K562 (cell line): ENCODE results near the gene PNPLA2. TPM values are rescaled to one million over a fixed set of nuclear protein-coding genes. Genes with fewer than 3 reads are reported as not detected.
A peak's percentile ranks its signal among the peaks of the same experiment; 100 is the strongest.

ENCODE experiments used
- AFF4 ChIP-seq: sonication (generic); formaldehyde crosslinking; IDR thresholded peaks from 2 replicates; pipeline ENCODE4 v1.8.0; 2023; ENCODE audit warnings: mild to moderate bottlenecking, missing genetic modification reagents
- BCL6 ChIP-seq: fragments of 250-450 bp; sonication (Bioruptor Pico); IDR thresholded peaks from 2 replicates; pipeline ENCODE4 v1.4.0; 2020
- EGR1 ChIP-seq: fragments of 450-650 bp; conservative IDR thresholded peaks from 2 replicates; pipeline ENCODE4 v1.6.1; 2017; ENCODE audit warnings: mild to moderate bottlenecking
- HCFC1 ChIP-seq: IDR thresholded peaks from 2 replicates; pipeline ENCODE4 v1.6.1; 2012; ENCODE audit warnings: low read depth, low read length, improper control_type of control experiment
- HNRNPH1 ChIP-seq: fragments of 200-400 bp; formaldehyde crosslinking; optimal IDR thresholded peaks from 2 replicates; pipeline ENCODE3; 2017; ENCODE audit warnings: low read depth, mild to moderate bottlenecking, low read length, moderate library complexity
- IFI16 ChIP-seq: fragments of 250-450 bp; sonication (Bioruptor Pico); IDR thresholded peaks from 2 replicates; pipeline ENCODE4 v2.1.2; 2022; ENCODE audit warnings: mild to moderate bottlenecking, inconsistent platforms
- MYC ChIP-seq, 2 experiments: fragments of 250-450 bp in 1 of 2; sonication (Bioruptor Pico) in 1 of 2; IDR thresholded peaks; 2 replicates each; pipeline versions ENCODE4 v1.5.1 to v1.6.1; 2012 to 2021; ENCODE audit warnings: low read depth in 2 of 2, borderline replicate concordance in 1 of 2, improper control_type of control experiment in 1 of 2, low read length in 1 of 2, mild to moderate bottlenecking in 1 of 2, moderate library complexity in 1 of 2
- NFYB ChIP-seq: IDR thresholded peaks from 2 replicates; pipeline ENCODE4 v1.6.1; 2011; ENCODE audit warnings: mild to moderate bottlenecking, moderate library complexity; ENCODE audit not compliant: insufficient read length; ENCODE audit errors: extremely low read depth
- PBX2 ChIP-seq, 2 experiments: IDR thresholded peaks in 1 of 2; conservative IDR thresholded peaks in 1 of 2; 2 replicates each; pipeline ENCODE4 v1.6.1; 2016; ENCODE audit warnings: low read depth in 2 of 2, mild to moderate bottlenecking in 1 of 2, missing compliant biosample characterization in 1 of 2, missing genetic modification characterization in 1 of 2, moderate library complexity in 1 of 2
- PHF8 ChIP-seq: fragments of 200-600 bp; sonication (generic); IDR thresholded peaks from 2 replicates; pipeline ENCODE4 v1.6.1; 2012; ENCODE audit warnings: mixed run types, mild to moderate bottlenecking, inconsistent platforms, low read length, moderate library complexity, borderline replicate concordance
- RB1 ChIP-seq: fragments of 450-650 bp; IDR thresholded peaks from 2 replicates; pipeline ENCODE4 v1.6.1; 2017; ENCODE audit warnings: low read depth, mild to moderate bottlenecking
- SETDB1 ChIP-seq: IDR thresholded peaks from one replicate; pipeline ENCODE4 v1.6.1; 2012; ENCODE audit warnings: low read length, control low read depth, inconsistent platforms
- SMAD4 ChIP-seq: fragments of 250-450 bp; sonication (Bioruptor Pico); conservative IDR thresholded peaks from 2 replicates; pipeline ENCODE4 v1.8.0; 2021; ENCODE audit warnings: inconsistent platforms, mild to moderate bottlenecking, moderate library complexity
- SMARCC2 ChIP-seq: fragments of 450-650 bp; IDR thresholded peaks from 2 replicates; pipeline ENCODE4 v1.6.1; 2017; ENCODE audit warnings: antibody characterized with exemption, moderate library complexity, mild to moderate bottlenecking, low read depth
- TAF7 ChIP-seq: fragments of 450-650 bp; IDR thresholded peaks from 2 replicates; pipeline ENCODE4 v1.6.1; 2016; ENCODE audit warnings: missing genetic modification characterization, missing compliant biosample characterization
- ZFP36 ChIP-seq: fragments of 150-350 bp; IDR thresholded peaks from 2 replicates; pipeline ENCODE4 v1.6.1; 2018; ENCODE audit warnings: low read length, low read depth; ENCODE audit not compliant: partially characterized antibody
- ZNF217 ChIP-seq: sonication (generic); formaldehyde crosslinking; IDR thresholded peaks from 2 replicates; pipeline ENCODE4 v1.8.0; 2022; ENCODE audit warnings: mild to moderate bottlenecking, missing genetic modification reagents
- ZNF445 ChIP-seq: fragments of 250-450 bp; sonication (Bioruptor Pico); IDR thresholded peaks from 2 replicates; pipeline ENCODE4 v1.4.0; 2020; ENCODE audit warnings: low read depth, mild to moderate bottlenecking, moderate library complexity
- ZNF655 ChIP-seq: fragments of 250-450 bp; sonication (Bioruptor Pico); IDR thresholded peaks from 2 replicates; pipeline ENCODE4 v1.5.0; 2021
- ZNF696 ChIP-seq: fragments of 250-450 bp; sonication (Bioruptor Pico); conservative IDR thresholded peaks from 2 replicates; pipeline ENCODE4 v1.4.0; 2020; ENCODE audit warnings: mild to moderate bottlenecking, moderate library complexity
- polyA plus RNA-seq, 8 experiments: library from polyadenylated mRNA; depleted of rRNA in 4 of 8; stranded (reverse) in 5 of 8; unstranded in 3 of 8; fragments of >200 nt; fragmentation: Nextera tagmentation in 2 of 8; fragmentation: Illumina TruSeq in 1 of 8; extraction: Ambion mirVana in 2 of 8; extraction: Trizol in 1 of 8; gene quantifications; 2 replicates each; pipeline versions ENCODE4 v1.2.1 to v1.2.3, GENCODE V29; 2011 to 2014; ENCODE audit warnings: inconsistent platforms in 1 of 8, missing spikeins in 1 of 8
- total RNA-seq, 7 experiments: library from RNA; depleted of rRNA in 6 of 7; stranded (reverse); fragments of >200 nt in 6 of 7; fragmentation: Illumina TruSeq in 2 of 7; extraction: Trizol in 2 of 7; gene quantifications; 2 replicates each; pipeline versions ENCODE4 v1.2.1 to v1.2.3, GENCODE V29; 2011 to 2021; ENCODE audit warnings: low replicate concordance in 1 of 7

Gene PNPLA2
- total and polyA plus RNA-seq, 9 of the 15 experiments (the other 6 are each of a cell fraction or from before 2014, with no cell fraction given) = 0.39 to 87.1 (median 8.4) TPM

- TF ChIP-seq HNRNPH1 (no peak), IFI16 (CRISPR knock-in tag) (no peak), ZNF217 (no peak), TAF7 (tag) (0 out of 2 replicates have a peak, but pooled peaks have one; percentile 8), SMARCC2 (no peak), PHF8 (peak; percentile 74; the same call in 1 of the 2 replicates), BCL6 (CRISPR knock-in tag) (no peak), ZFP36 (no peak), MYC (IDR thresholded peaks at IDR 0.05; ENCODE audit: low read depth, low read length) (peak; percentile 91), MYC (CRISPR knock-in tag; IDR thresholded peaks at IDR 0.05; ENCODE audit: borderline replicate concordance, low read depth) (peak; percentile 87; the same call in 1 of the 2 replicates), ZNF696 (CRISPR knock-in tag) (no peak), ZNF655 (CRISPR knock-in tag) (no peak), PBX2 (CRISPR knock-in tag; IDR thresholded peaks at IDR 0.05; ENCODE audit: low read depth) (no peak), PBX2 (tag; conservative IDR thresholded peaks at IDR 0.05; ENCODE audit: low read depth) (no peak), ZNF445 (no peak), RB1 (peak; percentile 72; the same call in 1 of the 2 replicates), HCFC1 (no peak), NFYB (no peak), EGR1 (no peak), AFF4 (CRISPR knock-in tag) (no peak), SMAD4 (CRISPR knock-in tag) (peak; percentile 77), SETDB1 (no peak)
These were observed 8.6 kb downstream of the PNPLA2 start (continued) for GRCh38 chr11:827146-827896.
